ENCODE results near the gene GLT8D2.

GRCh38 chr12:104000807-104001434 is 49.1 kb downstream of the GLT8D2 start:
- TF ChIP-seq CTCF (conservative IDR thresholded peaks at IDR 0.05 in 1 of 2, IDR thresholded peaks at IDR 0.05 in 1 of 2; ENCODE audit: low read depth in 1 of 2, low read length in 2 of 2) (no peak), EZH2 (IDR thresholded peaks at IDR 0.05; ENCODE audit: low read length, missing control alignments) (no peak)

Measured in fibroblast of lung (primary cell).